ENCODE measurements around the gene SLC16A8.
"Not testable (repeated sequence)": the region's sequence is repeated elsewhere in the genome, so short reads cannot be mapped to it uniquely, and the experiment has no call there.

Gene SLC16A8

DNA sequence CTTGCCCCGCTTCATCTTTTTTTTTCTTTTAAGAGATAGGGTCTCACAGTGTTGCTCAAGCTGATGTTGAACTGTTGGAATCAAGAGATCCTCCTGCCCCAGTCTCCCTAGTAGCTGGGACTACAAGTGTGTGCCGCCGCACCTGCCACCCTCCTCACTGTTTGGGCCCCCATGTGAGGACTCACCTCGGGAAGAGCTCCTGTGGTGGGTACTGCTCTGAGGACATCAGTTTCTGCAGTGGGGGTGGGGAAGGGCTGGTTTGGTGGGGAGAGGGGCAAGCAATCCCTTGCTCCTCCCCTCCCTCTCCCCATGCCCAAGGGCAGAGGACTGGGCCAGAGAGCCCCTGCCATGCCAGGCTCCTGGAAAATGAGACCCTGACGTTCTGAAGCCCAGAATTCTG, 1.5 kb upstream of the SLC16A8 start:
- no peak for DNase-seq

DNA sequence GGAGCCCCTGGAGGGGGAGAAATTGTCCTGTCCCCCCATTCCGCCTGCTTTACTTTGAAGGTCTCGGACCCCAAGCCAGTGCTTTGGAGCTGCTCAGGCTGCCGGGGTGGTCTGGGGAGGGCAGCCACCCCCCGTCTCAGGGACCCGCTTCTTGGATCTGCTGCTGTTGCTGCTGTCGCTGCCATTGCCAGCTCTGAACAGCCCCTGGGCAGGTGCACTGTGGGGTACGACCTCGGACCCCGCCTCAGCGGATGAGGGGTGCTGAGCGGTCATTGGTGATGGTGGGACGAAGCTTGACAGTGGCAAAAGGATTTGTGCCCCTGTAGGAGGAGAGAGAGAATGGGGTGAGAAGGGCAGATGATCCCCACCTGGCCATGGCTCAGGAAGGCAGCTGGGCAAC, 1.1 kb upstream of the SLC16A8 start:
- DNase-seq, result no peak

DNA sequence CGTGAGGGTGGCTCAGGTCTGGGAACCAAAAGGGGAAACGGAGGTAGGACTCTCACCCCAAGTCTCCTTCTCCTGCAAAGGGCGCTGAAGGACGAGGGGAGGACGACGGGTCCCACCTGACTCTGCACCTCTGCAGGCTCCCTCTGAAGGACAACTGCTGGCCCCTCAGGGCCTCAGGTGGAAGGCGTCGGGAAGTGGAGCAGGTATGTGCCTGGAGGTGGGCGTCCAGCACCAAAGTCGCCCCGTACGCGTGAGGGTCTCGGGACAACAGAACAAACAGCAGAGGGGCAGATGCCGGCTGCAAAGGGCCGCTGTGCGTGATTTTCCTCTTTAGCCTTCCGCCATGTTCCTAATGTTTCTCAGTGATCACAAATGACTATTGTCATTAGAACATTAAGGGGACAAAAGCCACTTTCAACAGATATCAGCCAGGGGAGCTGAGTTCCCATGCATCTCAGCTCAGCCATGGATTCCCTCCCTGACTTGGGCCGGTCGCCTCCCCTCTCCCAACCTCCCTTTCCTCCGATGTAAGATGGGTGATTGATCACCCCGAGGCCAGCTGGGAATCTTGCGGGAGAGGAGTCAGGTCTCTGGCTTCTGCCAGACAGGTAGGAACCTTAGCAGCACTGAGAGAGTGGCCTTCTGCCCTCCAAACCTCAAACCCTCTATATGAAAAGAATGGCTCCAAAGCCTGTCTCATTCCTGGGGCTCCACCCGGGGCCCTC, 836 bp downstream of the SLC16A8 start:
- DNase-seq, result no peak

DNA sequence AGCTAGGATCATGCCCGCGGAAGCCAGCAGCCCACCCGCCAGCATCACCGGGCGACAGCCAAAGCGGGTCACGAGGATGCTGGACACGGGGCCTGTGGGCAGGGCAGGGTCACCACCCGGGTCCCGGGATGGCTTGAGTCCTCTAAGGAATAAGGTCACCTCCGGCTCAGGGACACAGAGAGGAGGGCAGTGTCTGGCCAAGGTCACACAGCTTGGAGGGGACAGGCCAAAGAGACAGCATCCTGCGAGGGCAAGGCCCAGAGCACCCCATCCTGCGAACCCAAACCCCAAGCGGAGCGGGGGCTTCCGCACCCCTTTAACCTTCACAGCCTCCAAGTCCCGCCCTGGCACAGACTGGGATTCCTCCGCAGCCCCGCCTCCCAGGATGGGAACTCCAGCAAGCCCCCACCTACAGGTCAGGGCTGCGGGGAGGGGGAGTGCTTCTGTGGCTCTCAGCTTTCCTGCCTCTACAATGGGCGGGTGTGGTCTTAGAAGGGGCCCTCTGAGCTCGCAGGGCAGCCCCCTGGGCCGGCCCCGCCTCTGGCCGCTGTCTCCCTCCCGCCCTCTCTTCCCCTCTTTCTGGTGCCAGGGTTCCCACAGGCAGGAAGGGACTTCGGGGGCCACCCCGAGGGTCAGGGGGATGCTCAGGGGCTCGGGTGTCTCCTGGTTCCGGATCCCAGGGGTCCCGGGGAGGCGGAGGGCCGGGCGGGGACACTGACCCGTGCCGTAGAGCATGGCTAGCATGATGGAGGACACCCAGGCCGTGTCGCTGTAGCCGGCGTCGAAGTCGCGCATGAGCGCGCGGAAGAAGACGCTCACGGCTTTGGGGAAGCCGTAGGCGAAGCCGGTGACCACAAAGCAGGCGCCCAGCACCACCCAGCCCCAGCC, 1.8 kb downstream of the SLC16A8 start:
- DNase-seq, result no peak

DNA sequence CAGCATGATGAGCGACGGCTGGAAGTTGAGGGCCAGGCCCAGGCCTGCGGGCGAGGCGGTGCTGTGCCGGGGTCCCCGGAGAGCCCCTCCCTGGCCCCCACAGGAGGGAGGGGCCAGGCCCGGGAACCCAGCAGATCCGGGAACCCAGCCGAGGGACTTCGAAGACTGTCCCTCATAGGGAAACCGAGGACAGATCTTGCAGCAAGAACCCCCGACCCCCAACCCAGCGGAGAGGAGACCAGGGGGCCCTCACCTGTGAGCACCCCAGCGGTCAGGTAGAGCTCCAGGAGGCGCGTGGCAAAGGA, 2.4 kb downstream of the SLC16A8 start:
- no peak for DNase-seq

DNA sequence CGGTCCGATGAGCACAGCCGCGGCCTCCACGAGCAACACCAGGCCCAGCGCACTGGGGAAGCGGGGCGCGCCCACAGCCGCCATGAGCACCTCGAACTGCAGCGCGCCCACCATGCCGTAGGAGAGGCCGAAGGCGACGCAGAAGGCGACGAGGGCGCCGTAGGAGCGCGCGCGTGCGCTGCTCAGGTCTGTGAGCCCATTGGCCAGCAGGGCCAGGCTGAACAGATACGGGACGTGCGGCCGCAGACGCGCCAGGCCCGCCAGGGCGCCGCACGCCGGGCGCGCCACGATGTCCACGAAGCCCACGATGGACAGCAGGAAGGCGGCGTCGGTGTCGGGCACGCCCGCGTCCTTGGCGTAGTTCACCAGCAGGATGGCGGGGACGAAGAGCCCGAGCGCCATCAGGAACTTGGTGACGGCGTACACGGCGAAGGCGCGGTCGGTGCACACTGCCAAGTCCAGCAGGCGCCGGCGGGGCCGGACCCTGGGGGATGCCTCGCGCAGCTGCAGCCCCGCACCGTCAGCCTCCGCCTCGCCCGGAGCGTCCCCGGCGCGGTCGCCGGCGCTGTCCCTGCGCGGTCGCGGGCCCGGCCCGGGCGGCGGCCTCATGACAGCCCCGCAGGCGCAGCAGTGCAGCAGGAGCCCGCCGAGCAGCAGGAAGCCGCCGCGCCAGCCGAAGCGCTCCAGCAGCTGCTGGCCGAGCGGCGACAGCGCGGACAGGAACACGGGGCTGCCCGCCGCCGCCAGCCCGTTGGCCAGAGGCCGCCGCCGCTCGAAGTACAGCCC, 2.9 kb downstream of the SLC16A8 start:
- DNase-seq, result no peak

DNA sequence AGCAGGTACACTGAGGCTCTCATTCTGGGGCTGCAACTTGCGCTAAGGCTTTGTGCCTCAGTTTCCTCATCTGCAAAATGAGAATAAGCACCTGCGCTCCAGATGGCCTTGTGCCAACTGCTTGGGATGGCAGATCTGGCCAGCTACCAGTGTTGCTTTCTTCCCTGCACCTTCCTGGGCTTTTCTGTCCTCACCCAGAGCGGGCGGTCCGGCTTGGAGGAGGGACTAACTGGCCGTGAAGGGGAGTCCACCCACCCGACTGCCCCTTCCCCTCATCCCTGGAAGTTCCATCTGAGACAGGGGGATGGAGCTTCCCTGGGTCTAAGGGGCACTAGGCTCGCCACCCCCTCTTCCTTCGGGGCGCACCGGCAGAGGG, 3.5 kb downstream of the SLC16A8 start:
- no peak for DNase-seq

DNA sequence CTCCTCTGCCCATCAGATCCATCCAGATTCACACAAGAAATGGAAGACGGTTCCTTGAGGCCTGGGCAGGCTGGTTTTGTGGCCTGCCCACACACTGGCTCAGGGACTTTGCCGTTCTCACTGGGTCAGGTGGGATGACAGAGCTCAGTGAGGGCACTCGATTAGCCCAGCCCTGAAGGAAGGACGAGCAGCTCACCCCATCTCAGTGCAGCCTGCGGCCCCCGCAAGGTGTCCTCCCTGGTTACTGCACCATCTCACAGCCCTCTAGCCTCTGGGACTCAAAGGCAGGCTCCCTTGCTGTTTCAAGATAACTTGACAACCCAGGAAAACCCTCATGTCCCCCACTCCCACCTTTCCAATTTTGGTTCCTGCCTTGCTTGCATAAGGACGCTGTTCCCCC, 4.2 kb downstream of the SLC16A8 start:
- DNase-seq, result no peak

DNA sequence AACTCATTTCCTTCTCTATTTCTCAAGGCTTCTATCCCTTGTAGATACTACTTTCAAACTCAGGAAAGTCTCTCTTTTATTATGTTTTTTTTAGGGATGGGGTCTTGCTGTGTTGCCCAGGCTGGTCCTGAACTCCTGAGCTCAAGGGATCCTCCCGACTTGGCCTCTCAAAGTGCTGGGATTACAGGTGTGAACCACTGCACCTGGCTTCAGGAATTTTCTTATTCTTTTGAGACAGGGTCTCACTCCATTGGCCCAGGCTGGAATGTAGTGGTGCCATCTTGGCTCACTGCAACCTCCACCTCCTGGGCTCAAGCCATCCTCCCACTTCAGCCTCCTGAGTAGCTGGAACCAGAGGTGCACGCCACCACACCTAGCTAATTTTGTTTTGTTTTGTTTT, 4.8 kb downstream of the SLC16A8 start:
- DNase-seq, result not testable (repeated sequence)

DNA sequence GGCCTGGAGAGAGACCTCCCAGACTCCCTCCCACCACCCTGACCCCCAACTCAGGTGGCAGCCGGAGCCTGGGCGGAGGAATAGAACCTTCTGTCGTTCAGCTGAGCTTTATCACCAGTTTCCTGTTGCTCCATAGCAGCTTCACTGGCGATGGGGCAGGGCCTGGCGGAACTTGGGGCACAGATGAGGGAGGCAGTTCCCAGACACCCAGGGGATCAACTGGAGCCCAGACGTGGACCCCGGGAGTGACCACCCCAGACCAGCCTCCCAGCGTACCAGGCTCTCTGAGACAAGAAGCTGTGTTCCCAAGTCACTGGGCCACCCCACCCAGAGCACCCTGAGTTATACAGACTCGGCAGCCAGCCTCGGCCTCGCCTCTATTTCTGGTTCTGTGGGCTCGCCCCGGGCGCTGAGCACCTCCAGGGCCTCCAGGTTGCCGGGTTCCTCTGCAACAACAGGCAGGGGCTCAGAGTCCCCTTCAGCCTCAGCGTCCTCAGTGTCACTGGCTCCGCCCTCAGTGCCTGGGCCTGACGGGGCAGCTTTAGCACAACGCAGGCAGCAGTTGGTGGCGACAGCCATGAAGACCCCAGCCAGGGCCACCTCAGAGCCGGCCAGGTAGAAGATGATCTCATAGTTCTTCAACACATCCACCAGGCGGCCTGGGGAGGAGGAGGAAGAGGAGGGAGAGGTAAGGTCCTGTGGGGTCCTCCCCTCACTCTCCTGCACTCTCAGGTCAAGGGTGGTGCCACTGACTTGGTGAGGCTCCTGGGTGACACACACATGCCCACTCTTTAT, 5.7 kb downstream of the SLC16A8 start:
- no peak for DNase-seq

DNA sequence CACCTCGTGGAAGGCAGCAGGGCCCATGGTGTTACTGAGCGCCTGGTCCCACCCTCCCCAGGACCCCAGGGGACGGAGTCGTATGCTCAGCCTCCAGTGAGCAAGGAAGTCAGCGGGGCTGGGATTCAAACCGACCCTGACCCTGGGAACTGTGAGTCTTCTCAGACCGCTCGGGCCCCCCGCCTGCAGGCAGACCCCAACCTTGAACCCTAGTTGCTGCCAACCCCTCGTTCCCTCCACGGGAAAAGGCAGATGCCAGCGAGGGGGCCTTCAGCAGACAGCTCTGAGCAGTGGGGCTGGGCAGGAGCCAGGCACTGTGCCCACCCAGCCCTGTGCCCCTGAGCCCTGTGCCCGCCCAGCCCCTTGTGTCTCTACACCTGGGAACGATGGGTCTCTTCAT, 6.4 kb downstream of the SLC16A8 start:
- DNase-seq, result no peak

DNA sequence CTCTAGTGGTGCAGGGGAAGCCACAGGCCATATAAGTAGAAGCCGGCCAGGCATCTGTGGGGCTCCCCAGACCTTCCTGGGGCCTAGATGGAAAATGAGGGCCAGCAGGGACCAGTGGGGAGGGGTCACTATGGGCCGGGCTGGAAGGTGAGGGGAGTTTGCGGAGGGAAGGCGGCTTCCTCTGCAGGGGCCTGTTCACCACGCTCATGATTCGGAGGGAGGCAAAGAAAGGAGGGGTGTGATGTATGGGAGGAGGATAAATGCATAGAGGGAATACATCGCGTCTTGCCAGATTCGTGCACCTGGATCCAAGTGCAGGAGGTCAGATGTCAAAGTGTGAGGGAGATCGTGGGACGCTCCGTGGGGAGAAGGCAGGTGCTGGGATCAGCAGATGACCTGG, 6.9 kb downstream of the SLC16A8 start:
- DNase-seq, result no peak

DNA sequence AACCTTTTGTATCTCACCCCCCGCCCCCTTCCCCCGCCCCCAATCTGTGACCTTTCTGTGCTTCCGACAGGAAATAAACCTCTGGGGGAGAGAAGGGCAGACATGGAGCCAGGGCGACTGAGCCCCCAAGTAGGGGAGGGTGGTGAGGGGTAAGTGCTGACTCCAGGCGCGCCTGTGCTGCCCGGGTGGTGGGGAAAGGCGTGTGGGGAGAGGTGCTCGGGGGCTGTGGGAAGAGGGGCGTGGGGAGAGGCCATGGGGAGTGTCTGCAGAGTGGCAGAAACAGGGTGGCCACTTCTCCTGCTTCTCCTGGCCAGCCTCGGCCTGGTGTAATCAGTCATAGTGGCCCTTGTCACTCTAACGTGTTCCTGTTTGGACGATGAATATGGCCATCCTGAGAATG, 8.0 kb downstream of the SLC16A8 start:
- no peak for DNase-seq

DNA sequence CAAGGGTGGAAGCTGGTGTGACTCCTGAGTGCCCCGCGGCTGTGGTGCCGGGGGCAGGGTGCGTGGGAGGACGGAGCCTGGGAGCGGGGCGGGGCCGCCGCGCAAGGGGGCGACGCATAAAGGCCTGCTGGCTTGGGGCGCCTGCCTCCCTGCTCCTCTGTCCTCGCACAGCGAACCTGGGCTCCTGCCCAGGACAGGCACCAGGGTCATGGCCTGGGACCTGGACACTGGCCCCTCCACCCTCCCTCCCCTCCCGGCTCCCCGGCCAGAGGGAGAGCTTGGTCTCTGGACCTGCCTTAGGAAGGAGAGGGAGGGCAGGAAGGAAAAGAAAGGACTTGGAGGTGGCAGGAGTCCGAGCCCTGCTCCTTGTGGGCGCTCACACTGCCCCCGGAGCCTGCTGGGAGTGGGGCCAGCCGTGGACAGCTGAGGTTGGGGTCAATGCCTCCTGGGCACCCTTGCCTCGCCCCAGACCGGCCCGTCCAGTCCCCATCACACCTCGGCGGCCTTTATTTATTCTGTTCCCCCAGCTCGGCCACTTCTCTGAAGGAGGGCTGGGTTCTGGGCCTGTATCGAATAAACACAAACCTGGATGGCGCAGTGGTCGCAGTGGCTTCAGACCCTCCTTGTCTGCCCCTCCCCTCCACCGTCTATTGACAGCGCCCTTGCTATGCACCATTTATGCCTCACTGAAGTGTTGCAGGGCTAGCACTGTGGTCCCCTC, 8.7 kb downstream of the SLC16A8 start:
- DNase-seq, result no peak

DNA sequence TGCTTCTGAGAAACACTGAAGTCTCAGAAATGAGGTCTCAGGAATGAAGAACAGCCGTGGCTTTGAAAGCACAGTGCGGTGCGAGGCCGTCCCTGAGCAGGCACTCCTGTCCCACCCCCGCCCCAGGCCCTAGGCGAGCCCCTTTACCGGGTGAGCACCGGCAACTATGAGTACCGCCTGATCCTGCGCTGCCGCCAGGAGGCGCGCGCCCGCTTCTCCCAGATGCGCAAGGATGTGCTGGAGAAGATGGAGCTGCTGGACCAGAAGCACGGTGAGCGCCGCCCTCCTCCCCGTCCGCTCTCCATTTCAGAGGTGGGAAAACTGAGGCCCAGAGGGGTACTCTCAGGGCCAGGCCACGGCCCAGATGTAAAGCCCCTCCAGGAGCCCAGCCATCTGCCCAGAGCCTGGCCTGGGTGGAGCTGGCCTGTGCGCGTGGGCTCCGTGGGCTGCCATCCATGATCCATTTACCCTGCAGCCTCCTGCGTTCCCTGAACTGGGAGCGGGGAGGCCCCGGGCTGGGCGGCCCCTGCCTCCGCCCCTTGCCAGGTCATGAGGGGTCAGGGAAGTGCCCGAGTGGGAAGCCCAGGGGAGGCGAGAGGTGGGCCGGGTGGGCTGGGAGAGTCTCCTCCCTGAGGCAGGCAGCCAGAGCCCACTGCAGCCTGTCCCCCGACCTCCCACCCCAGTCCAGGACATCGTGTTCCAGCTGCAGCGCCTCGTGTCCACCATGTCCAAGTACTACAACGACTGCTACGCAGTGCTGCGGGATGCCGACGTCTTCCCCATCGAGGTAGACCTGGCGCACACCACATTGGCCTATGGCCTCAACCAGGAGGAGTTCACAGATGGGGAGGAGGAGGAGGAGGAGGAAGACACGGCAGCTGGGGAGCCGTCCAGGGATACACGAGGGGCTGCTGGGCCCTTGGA, 9.5 kb downstream of the SLC16A8 start:
- DNase-seq, result no peak

DNA sequence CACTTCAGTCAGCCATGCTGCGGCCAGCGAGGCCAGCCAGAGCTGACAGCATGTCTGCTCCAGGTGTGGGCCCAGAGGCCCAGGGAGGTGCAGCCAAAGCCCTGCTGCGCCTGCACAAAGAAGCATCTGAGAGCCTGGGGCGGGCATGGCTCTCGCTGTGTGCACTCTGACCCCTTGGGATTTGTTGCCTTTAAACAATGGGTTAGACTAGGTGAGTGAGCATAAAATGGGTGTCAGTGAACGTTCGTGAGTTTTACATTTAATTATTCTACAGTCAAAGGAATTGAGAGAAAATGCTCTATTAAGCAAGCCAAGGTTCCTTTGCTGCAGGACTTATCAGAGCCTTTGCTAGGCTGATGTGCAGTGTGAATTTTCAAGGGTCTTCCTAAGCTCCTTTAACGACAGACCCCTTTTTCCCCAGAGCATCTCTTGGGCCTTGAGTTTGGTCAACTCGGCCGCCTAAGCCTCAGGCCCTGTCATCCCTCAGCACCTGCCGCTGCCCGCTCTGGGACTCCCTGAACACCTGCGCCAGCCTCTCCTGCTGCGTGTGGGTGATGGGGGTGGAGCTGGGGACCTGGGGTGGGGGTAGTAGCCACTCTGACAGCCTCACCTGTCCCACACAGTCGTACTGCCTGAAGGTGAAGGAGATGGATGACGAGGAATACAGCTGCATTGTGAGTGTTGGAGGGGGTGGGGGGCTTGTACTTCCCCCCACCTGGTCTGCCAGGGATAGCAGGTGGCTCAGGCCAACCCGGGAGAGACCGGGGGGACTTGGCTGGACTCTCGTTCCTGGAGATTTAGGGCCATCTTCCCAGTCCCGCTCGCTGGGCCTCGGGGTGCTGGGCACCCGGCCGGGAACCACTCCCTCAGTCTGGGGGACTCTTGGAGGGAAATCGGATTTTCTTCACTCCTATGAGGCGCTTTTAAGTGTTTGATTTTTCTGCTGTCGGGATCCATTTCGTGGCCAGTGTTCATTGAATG, 10.5 kb downstream of the SLC16A8 start:
- no peak for DNase-seq

DNA sequence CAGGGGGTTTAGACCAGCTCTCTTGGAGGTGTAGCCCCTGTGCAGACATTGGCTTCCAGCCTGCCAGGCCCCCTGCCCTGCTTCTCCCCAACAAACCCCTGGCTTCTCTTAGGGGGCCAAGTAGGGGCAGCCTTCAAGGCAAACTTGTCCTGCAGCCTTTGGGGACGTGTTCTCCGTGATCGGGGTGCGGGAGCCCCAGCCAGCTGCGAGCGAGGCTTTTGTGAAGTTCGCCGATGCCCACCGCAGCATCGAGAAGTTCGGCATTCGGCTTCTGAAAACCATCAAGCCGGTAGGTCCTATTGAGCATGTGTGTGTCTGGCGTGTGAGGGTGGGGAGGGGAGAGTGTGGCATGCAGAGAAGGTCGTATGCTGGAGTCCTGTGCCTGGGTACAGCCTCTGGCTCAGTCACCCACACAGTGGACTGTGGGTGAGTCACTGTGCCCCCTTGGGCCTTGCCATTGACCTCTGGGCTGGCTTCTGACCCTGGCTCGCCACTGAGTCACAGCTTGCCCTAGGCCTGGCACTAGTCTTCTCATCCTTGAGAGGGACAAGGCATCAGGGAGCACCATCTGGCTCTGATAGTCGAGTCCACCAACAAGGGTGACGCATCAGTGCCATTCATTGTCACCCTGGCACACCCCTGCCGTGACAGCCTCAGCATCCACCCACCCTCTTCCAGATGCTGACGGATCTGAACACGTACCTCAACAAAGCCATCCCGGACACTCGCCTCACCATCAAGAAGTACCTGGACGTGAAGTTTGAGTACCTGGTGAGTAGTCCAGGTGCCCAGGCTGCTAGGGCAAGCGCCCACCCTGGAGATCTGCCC, 11.4 kb downstream of the SLC16A8 start:
- DNase-seq, result no peak

DNA sequence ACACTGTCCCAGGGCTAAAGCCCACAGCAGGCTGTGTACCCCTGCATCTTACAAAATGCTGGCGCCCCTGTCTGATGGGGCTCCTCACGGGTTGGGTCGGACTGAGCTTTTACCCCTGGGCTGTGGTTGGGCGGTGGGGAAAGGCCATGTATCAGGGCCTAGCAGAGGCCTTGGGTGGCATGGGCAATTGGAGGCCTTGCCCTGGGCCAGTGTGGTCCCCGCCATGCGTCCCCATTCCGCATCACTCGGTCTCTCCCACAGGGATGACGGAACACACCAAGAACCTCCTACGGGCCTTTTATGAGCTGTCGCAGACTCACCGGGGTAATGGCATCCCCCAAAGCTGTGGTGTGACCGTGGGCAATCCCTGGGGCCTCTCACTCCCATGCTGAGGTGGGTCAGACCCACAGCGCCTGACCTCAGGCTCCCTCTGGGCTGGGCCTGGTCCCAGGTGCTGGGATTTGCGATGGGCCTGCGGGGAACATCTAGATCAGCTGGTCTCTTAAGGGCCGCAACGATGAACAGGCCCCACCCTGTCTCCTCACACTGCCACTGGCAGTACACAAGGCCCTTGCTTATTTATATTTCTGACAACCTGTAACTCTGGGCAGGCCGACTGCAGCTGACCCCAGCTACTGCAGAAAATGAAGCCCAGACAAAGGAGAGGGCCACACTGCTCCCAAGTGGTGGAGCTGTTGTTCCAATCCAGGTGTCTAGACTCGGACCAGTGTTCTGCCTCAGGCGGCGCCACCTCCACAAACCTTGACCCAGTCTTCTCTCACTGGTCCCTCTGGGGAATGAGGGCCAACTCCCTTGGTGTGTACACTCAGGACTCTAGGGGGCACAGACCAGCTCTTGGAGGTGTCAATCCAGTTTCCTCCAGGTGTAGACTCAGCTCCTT, 12.3 kb downstream of the SLC16A8 start:
- no peak for DNase-seq

Data from NCI-H1694 (cell line).